Colon (tissue), 2 donors: ENCODE data around the gene RPL38.

Experiments
- FAIRE-seq: peaks from 2 replicates; lab custom pipeline; 2012; peaks lifted over from hg19 to GRCh38; lab: Jason Lieb, UNC
- donor health status: control.
- donor health status: control.

Gene RPL38

DNA sequence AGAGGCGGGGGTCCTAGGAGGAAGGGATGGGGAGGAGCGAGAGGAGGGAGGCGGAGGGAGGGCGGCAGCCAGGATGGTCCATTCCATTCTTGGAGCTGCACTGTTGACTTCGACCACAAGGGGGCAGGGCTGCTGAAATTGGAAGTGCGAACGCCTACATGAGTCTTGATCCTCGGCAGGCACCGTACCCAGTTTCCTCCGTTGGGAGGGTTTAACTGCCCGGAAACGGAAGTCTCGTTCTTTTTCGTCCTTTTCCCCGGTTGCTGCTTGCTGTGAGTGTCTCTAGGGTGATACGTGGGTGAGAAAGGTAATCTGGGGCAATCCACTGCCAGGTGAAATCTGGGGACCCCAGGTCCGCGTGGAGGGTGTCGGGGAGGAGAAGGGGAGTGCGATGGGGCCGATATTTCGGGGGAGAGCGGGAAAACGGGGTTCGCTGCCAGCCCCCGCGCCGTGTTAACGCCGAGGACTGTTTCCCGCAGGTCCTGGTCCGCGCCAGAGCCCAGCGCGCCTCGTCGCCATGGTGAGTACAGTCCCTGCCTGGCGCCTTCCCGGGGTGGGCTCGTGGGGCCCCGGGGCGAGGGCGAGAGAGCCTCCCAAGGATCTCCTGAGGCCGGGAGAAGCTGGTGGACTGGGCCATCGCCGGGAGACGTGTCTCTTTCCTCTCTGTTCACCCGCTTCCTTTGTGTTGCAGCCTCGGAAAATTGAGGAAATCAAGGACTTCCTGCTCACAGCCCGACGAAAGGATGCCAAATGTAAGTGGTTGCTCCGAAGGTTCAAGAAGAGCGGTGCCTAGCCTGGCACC is at the start of gene RPL38:
Gene RPL38, plus strand, starts transcription at position 240 of the 802 bp plus-strand sequence. Its CDS starts 278 bp downstream, at position 518.
- FAIRE-seq: no peak

DNA sequence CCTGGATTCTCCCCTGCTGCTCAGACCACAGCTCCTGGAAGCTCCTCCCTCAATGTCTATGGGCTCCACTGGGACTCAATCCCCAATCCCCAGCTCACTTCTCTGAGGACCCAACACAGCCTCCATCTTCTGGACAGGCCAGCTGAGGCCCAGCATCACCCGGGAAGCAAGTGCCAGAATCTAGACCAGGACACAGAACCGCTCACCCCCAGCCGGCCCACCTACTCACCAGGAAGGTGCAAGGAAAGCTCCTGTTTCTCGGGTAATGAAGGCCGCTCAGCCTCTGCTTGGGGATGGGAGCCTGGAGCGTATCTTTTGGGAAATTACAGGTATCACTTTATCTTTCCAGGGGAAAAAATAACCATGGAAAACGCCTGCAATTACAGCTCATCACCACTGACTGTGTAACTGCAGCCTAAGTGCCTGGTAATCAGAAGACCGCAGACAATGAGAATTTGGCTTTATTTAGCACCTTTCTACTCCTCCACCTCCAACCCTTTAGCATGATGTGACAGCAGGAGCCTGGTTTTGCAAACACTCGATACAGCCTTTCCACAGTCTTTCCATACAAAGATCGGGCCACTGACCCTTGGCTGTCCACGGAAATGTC is 49.6 kb upstream of the RPL38 start:
- FAIRE-seq: no peak

DNA sequence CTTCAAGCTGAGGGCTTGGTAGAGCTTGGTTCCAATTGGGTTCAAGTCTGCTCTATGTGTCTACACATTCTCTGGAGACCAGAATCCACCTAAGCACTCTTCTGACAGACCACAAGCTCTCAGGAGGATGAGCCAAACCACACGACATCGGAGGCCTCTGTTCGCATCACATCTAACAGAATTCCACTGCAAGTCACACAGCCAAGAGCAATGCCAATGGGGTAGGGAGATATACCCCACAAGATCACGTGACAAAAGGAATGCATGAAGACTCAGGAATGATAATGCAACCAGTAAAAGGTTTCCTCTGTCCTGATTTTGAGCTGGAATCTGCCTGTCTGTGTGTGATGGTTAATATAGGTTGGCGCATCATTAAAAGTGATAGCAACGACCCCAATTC is 46.6 kb upstream of the RPL38 start:
- no peak for FAIRE-seq

DNA sequence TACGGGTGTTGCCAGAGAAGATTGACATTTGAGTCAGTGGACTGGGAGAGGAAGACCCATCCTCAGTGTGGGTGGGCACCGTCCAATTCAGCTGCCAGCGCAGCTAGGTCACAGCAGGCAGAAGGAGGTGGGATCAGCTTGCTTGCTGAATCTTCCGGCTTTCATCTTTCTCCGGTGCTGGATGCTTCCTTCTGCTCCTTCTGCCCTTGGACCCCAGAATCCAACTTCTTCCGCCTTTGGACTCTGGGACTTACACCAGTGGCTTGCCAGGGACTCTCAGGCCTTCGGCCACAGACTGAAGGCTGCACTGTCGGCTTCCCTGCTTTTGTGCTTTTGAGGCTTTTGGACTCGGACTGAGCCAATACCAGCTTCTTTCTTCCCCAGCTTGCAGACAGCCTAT is 46.1 kb upstream of the RPL38 start:
- no peak for FAIRE-seq

DNA sequence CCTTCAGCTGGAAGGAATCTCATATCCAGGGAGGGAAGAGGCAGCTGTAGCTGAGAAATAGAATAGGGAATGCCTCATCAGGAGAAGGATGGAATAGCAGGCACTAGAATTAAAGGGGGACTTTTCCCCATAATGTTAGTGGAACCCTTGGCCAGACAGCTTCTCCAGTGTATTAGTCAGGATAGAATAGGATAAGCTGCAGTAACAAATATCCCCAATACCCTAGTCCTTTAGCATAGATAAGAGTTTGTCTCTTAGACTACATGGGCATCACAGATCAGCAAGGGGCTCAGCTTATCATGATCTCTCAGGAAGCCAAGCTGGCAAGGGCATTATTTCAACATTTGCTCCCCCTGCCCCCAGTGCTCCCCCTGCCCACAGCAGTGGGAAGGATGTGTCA is 44.7 kb upstream of the RPL38 start:
- no peak for FAIRE-seq

- no peak for FAIRE-seq
Observed at GRCh38 chr17:74159226-74159840, 44.1 kb upstream of the RPL38 start.

GRCh38 chr17:74160656-74161502 is 42.6 kb upstream of the RPL38 start:
- no peak for FAIRE-seq

DNA sequence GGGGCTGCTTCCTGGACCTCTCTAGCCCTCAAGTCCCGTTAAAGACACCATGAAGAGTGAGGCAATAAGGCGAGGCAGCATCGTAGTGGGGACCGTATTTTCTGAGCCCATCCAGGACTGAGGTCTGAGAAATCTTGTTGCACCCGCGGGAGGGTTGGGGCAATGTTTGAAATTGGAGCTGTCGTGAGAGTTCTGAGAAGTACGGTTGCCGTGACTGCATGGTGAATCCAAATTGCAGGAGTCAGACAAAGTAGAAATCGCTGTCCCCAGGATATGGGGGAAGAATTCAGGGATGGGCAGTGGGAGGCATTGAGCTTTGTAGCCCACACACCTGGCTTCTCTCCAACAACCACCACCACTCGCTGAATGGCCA is 42.0 kb upstream of the RPL38 start:
- no peak for FAIRE-seq

GRCh38 chr17:74163271-74163821 is 40.1 kb upstream of the RPL38 start:
- FAIRE-seq: no peak

DNA sequence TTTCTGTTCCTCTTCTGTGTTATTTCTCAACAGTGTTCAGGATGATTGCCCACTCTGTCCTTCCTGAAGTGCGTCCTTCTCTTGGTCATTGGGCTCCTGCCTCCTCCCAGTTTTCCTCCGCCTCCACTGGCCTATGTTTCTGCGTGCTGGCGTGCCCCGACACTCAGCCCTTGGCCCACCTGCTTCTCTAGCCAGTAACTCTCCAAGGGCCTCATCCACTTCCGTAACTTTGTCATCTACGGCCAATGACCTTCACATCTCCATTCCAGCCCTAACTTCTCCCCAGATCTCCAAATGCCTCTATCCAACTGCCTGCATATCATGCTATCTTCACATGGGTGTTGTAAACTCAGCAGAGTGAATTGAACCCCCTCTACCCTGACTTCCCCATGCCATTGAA is 39.6 kb upstream of the RPL38 start:
- no peak for FAIRE-seq

DNA sequence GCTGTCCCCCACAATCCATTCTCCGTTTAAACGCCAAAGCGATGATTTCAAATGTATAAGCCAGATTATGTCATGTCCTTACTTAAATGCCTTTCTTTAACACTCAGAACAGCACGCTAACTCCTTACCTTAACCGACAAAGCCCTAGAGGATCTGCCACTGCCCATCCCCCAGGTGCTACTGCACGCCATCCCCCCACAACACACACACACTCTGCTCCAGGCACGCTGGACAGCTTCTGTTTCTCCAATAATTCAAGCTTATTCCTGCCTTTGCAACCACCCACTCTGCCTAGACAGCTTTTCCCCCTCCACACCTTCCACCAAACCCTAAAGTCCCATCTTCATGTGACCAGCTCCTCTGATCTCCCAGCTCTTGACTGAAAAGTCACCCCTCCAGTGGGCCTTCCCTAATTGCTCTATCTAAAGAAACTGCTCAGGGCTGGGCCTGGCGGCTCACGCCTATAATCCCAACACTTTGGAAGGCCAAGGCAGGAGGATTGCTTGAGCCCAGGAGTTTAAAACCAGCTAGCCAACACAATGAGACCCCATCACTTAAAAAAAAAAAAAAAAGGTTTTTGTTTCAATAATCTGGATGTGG is 38.9 kb upstream of the RPL38 start:
- no peak for FAIRE-seq

- FAIRE-seq: no peak
Observed at GRCh38 chr17:74165797-74166365, 37.6 kb upstream of the RPL38 start.

DNA sequence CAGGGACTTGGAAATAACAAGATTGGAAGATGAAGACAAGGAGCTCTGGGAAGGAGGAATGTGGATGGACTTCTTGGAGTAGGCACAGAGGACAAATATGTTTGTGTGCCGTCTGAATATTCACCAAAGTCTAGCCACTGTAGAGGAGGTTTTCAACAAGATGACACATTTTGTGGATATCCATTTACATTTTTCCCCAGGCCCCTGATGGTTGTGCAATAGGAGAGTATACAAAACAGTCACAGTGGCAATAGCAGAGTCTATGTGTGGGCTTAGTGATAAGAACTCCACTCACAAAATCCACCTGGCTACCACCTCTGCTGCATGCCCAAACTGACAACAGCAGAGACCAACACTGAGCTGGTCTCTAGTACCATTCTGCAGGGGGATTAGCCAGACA is 32.6 kb upstream of the RPL38 start:
- no peak for FAIRE-seq

DNA sequence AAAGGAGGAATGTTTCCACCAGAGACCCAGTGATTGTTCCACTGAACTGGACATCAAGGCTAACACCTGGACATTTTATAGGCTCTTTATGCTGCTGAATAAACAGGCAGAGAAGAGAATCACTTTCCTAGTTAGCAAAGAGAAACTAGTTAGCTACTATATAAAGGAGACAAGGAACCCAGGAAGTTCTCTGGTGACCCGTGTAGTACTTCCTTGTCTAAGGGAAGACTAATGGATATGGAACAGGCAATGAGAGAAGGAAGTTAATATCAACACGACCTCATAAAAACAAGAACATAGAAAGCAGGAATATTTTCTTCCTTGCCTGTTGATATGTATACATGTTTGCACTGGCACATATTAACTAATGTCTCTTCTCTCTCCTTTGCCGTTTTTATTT is 30.8 kb upstream of the RPL38 start:
- no peak for FAIRE-seq

DNA sequence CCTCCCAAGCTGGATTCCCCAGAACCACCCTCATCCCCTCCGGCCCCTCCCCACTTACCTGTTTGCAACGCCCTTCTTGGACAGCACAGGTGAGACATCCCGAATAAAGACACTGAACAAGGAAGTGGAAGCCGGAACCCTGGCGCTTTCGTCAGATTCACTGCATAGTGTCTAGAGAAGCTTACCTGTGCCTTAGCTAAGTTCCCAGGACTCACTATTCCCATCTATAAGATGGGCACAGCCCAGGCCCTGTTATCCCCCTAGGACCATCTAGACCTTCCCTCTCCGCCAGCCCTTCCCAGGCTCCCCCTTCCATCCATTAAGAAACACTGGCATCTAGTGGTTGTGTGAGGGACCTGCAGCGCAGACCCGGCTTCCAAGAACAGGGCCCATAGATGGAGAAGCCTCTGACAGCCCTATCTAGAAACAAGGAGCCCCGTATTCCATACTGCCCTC is 26.9 kb upstream of the RPL38 start:
- FAIRE-seq: no peak

DNA sequence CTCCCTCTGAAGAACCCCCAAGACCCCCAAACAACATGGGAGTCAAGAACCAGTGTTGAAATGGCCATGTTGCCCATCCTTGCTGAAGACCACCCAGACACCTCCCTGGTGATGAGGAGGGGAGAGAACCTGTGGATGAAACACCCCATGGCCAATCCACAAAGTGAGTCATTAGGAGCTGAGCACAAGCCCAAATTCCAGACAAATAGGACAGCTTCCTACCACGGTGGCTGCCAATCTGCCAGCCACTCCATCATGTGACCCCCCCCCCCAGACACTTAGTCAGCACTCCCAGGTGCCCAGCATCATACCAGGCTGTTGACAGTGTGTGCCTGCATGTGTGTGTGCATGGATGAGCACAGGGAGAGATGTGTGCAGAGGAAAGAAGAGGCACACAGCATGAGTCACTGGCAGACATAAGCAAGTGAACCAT is 26.4 kb upstream of the RPL38 start:
- FAIRE-seq: no peak

DNA sequence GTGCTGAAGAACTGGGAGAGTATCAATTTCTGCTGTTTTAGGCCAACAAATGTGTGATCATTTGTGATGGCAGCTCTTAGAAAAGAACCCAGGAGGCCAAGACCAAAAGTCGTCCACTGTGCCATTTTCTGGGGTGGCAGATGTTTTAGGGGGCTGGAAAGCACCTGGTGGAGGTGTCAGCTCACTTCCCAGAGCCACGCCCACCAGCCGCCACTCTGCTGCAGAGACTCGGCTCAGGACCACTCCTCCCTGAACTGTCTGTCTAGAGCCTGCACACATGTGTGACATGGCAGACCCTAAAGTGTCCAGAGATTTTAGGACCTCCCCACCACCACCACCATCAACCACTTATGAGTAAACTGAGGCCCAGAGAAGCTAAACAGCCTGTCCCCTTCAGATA is 23.9 kb upstream of the RPL38 start:
- no peak for FAIRE-seq

DNA sequence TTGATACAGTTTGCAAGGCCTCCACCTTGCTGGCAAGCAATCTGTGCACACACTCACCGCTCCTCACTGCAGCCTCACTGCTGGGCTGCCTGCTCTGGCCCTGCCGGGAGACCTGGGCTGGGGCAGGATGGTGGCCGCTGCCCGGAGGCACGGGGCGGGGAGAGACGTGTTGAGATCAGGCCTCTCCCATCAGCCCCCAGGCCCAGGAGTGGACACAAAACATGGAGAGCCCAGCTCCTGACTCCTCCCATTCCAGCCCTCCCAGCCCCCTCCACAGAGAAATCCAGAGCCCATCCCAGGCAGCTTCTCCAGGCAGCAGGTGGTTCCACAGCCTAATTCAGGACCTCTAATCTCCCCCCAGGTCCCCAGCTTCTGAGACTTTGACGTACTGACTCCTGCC is 23.1 kb upstream of the RPL38 start:
- FAIRE-seq: no peak

GRCh38 chr17:74181341-74181740 is 22.1 kb upstream of the RPL38 start:
- no peak for FAIRE-seq

GRCh38 chr17:74182041-74182723 is 21.3 kb upstream of the RPL38 start:
- FAIRE-seq: no peak

DNA sequence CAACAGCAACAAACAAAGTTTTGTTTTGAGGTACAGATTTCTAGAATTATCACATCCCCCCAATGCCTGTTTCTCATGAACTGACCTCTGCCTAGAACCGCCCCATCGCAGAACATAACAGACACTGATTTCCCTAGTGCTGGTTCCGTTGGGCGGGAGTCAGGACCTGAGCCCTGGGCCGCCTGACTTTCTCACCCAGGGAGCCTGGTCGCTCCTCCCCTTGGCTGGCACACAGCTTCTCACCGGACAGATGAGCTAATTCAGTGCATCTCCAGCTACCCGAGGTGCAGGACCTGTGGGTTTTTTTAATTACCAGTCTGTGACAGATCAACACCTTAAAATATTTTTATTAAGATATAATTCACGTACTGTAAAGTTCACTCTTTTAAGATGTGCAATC is 20.1 kb upstream of the RPL38 start:
- FAIRE-seq: no peak
